Measurements from ENCODE around the gene UMAD1.

GRCh38 chr7:7720193-7720592 is 79.6 kb downstream of the UMAD1 start:
- TF ChIP-seq POLR2A (IDR thresholded peaks at IDR 0.05; ENCODE audit: low read length), result no peak
- no peak for TF ChIP-seq GATA1 (IDR thresholded peaks at IDR 0.05; ENCODE audit: low read depth, low read length)
